ENCODE data around the gene KCNK16.

GRCh38 chr6:39348740-39349139 is 26.2 kb upstream of the KCNK16 start:
- TF ChIP-seq POLR2AphosphoS5 (IDR thresholded peaks at IDR 0.05) (no peak), MXI1 (conservative IDR thresholded peaks at IDR 0.05; ENCODE audit: poor library complexity, severe bottlenecking) (no peak), EZH2 (IDR thresholded peaks at IDR 0.05; ENCODE audit: borderline replicate concordance, insufficient read depth, low read length, poor library complexity, severe bottlenecking) (no peak), TAF1 (IDR thresholded peaks at IDR 0.05; ENCODE audit: low read depth) (no peak), SMC3 (conservative IDR thresholded peaks at IDR 0.05; ENCODE audit: poor library complexity) (no peak), EP300 (conservative IDR thresholded peaks at IDR 0.05; ENCODE audit: poor library complexity, severe bottlenecking) (no peak), RAD21 (conservative IDR thresholded peaks at IDR 0.05) (no peak)
- TF ChIP-seq, protein P1, sequence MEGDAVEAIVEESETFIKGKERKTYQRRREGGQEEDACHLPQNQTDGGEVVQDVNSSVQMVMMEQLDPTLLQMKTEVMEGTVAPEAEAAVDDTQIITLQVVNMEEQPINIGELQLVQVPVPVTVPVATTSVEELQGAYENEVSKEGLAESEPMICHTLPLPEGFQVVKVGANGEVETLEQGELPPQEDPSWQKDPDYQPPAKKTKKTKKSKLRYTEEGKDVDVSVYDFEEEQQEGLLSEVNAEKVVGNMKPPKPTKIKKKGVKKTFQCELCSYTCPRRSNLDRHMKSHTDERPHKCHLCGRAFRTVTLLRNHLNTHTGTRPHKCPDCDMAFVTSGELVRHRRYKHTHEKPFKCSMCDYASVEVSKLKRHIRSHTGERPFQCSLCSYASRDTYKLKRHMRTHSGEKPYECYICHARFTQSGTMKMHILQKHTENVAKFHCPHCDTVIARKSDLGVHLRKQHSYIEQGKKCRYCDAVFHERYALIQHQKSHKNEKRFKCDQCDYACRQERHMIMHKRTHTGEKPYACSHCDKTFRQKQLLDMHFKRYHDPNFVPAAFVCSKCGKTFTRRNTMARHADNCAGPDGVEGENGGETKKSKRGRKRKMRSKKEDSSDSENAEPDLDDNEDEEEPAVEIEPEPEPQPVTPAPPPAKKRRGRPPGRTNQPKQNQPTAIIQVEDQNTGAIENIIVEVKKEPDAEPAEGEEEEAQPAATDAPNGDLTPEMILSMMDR (IDR thresholded peaks at IDR 0.05; ENCODE audit: poor library complexity, severe bottlenecking): no peak
- TF ChIP-seq, protein P2, sequence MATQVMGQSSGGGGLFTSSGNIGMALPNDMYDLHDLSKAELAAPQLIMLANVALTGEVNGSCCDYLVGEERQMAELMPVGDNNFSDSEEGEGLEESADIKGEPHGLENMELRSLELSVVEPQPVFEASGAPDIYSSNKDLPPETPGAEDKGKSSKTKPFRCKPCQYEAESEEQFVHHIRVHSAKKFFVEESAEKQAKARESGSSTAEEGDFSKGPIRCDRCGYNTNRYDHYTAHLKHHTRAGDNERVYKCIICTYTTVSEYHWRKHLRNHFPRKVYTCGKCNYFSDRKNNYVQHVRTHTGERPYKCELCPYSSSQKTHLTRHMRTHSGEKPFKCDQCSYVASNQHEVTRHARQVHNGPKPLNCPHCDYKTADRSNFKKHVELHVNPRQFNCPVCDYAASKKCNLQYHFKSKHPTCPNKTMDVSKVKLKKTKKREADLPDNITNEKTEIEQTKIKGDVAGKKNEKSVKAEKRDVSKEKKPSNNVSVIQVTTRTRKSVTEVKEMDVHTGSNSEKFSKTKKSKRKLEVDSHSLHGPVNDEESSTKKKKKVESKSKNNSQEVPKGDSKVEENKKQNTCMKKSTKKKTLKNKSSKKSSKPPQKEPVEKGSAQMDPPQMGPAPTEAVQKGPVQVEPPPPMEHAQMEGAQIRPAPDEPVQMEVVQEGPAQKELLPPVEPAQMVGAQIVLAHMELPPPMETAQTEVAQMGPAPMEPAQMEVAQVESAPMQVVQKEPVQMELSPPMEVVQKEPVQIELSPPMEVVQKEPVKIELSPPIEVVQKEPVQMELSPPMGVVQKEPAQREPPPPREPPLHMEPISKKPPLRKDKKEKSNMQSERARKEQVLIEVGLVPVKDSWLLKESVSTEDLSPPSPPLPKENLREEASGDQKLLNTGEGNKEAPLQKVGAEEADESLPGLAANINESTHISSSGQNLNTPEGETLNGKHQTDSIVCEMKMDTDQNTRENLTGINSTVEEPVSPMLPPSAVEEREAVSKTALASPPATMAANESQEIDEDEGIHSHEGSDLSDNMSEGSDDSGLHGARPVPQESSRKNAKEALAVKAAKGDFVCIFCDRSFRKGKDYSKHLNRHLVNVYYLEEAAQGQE (IDR thresholded peaks at IDR 0.05; ENCODE audit: borderline replicate concordance): no peak
